HG03039 (cell line): ENCODE results near the gene RGS13.
"Not testable (repeated sequence)": the region's sequence is repeated elsewhere in the genome, so short reads cannot be mapped to it uniquely, and the experiment has no call there.

ENCODE experiments used
- ATAC-seq: cut with Tn5 transposase; IDR thresholded peaks from one replicate; pipeline ENCODE4 v1.9.1; 2021; ENCODE audit warnings: mild to moderate bottlenecking, moderate library complexity; ENCODE audit not compliant: unreplicated experiment

Gene RGS13

DNA sequence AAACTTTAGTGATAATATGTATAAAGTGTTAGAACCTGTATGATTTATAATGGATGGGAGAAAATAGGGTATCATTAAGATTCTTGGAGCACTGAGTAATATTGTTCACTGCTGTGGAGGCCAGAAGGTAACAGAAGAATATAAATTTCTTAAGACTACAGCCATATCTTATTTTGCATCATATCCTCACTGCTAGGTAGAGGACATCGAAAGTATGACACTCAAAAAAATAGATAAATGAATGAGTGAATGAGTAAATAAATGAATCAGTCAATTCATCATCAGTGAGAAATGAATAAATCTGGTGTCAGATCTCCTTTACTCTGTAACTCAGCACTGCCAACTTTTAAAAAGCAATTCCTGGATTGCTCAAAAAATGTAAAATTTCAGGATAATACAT is 33.2 kb downstream of the RGS13 start:
- no peak for ATAC-seq

DNA sequence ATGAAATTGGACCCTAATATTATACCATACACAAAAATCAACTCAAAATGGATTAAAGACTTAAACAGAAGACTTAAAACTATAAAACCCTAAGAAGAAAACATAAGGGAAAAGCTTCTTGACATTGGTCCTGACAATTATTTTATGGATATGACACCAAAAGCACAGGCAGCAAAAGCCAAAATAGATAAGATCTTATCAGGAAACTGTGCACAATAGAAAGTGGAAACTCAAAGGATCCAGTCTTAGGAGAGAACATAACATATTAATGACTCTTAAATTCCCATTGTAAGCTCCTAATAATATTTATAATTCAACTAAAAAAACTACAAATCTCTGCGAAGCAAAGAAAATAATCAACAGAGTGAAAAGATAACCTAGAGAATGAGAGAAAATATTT is 39.8 kb downstream of the RGS13 start:
- no peak for ATAC-seq

DNA sequence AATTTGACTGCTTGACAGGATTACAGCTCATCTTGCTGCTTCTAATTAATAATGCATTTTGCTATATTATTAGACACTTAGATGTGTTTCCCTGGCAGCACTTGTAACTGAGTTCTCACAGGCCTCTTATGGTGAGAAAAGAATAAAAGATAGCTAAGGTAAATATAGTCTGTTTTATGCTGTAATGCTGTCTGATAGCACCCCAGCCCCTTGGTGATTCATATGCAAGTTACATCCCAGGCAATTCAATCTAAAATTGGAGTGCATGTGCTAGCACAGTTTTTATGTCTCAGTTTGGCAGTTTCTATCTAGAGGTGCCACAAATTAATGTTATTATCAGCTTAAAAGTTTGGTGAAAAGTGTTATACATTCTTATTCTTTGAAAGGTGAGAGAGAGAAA is 42.2 kb downstream of the RGS13 start:
- no peak for ATAC-seq

DNA sequence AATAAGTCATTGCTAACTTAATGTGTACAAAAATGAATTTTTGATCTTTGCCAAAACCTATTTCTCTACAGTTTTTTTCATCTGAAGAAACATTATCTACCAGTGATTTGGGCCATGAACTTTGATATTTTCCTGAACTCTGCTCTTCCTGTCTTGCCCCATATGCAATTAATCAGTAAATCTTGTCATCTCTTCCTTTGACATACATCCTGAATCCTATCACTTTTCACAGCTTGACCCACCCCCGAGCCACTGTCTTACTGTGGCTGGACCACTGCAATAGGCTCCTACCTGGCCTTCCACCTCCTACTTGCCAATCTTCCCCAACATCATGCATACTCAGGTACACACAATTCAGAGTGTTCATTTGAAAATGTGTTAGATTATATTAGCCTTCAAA is 46.4 kb downstream of the RGS13 start:
- no peak for ATAC-seq

DNA sequence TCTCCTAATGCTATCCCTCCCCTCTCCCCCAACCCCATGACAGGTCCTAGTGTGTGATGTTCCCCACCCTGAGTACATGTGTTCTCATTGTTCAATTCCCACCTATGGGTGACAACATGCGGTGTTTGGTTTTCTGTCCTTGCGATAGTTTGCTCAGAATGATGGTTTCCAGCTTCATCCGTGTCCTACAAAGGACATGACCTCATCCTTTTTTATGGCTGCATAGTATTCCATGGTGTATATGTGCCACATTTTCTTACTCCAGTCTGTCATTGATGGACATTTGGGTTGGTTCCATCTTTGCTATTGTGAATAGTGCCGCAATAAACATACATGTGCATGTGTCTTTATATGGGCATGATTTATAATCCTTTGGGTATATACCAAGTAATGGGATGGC is 47.1 kb downstream of the RGS13 start:
- not testable (repeated sequence) for ATAC-seq

DNA sequence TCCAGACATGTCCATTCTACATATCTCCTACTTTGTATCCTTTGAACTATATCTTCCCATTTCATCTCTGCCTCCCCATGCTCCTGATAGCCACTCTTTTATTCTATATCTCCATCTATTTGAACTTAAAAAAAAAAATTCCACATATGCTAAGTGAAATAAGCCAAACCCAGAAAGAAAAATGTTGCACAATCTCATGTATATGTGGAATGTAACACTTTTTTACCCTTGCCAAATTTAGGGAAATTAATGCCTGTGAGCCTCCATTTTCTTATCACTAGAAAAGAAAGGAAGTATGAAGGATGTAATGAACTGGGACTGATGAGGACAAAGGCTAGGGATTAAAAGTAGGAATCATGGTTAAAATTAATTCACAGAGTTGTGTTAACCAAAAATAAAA is 53.5 kb downstream of the RGS13 start:
- no peak for ATAC-seq

DNA sequence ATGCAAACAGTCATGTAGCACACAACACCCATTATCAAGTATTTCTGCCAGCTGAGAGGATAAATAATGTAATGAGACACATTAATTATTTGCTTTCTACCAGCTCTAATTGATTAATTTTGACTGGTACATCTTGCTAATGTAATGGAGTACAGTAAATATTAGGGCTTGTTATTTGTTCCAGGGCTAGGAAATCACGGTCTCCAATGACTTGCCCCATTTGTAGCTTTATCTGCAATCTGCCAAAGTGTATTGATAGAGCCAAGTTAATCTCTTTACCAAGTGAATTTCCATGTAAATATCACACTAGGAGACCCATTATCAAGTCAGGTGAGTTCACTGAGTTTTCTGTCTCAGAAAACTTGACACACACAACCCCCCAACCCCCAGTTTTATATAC is 55.1 kb downstream of the RGS13 start:
- ATAC-seq = no peak

DNA sequence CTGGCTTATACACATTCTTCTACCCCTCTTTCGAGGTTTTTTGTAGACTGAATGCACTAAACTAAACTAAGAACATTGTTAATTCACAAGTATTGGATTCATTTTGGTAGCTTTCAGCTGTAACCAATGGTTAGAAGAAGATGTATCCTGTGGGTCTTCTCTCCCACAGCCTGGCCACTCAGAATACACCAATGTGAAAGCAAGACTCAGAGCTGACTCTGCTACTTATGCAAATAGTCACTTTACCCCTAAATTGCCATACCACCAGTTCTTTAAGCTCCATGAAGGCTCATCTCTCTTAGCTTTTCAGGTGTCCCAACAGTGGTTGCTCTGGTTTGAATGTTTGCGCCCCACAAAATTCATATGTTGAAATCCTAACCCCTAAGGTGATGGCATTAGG is 60.1 kb downstream of the RGS13 start:
- no peak for ATAC-seq

DNA sequence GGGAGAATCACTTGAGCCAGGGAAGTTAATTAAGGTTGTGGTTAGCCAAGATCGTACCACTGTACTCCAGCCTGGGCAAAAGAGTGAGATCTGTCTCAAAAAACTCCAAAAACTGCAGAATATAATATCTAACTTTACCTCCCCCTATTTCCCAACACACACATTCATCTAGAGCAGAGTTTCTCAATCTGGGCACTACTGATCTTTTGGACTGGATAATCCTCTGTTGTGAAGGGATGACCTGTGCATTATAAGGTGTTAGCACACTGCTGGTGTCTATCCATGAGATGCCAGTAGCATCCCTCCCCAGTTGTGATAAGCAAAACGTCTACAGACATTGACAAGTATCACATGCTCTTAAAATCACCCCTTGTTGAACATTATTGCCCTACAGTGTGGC is 61.8 kb downstream of the RGS13 start:
- no peak for ATAC-seq

DNA sequence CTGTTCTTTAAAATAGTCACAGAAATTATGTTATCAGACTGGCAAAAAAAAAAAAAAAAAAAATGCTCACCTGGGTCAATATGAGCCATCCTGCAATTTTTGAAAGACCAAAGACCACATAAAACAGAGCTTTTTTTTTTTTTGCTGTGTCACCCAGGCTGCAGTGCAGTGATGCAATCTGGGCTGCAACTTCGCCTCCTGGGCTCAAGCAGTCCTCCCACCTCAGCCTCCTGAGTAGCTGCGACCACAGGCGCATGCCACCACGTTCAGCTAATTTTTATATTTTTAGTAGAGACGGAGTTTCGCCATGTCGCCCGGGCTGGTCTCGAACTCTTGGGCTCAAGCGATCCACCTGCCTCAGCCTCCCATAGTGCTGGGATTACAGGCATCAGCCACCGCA is 62.8 kb downstream of the RGS13 start:
- ATAC-seq = no peak

DNA sequence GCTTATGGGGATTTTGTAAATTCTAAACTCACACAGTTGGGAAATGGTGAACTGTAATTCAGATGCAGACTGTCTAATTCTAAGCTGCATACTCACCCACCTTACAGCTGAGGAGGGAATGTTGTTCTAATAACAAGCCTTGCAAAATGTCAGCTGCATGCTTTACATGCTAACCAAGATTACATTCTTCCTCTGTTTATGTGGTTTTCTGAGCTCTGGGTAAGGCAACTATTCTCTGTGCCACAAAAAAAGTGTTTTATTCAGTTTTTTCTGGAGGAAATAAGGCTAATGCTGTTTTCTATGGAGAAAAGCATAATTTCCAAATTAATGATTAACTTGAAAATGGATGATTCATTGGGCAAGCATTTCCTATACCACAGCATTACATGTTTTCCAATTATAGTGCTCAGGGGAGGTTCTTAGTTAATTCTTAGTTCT is 64.9 kb downstream of the RGS13 start:
- no peak for ATAC-seq

DNA sequence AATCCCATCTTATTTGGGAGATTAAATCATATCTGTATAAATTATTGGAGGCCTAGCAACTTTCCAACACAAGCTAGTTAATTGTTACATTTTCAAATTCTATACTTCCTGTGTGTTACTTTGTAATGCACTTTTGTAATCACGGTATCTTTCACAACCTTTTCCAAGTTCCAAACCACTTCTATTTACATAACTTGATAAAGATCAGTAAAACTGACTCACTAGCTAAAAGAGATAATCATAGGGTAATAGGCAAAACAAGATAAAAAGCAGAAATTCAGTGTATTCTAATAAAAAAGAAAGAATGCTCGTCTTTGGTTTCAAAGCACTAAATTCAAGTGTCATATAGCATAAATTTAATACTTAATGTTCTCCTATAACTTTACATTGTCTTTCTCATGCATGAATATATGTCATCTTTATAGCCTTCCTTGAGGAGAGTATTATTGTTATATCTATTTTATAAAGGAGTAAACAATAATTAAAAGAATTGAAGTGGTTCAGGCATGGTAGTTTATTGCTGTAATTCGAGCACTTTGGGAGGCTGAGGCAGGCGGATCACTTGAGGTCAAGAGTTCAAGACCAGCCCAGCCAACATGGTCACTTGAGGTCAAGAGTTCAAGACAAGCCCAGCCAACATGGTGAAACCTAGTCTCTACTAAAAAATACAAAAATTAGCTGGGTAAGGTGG is 66.4 kb downstream of the RGS13 start:
- no peak for ATAC-seq

DNA sequence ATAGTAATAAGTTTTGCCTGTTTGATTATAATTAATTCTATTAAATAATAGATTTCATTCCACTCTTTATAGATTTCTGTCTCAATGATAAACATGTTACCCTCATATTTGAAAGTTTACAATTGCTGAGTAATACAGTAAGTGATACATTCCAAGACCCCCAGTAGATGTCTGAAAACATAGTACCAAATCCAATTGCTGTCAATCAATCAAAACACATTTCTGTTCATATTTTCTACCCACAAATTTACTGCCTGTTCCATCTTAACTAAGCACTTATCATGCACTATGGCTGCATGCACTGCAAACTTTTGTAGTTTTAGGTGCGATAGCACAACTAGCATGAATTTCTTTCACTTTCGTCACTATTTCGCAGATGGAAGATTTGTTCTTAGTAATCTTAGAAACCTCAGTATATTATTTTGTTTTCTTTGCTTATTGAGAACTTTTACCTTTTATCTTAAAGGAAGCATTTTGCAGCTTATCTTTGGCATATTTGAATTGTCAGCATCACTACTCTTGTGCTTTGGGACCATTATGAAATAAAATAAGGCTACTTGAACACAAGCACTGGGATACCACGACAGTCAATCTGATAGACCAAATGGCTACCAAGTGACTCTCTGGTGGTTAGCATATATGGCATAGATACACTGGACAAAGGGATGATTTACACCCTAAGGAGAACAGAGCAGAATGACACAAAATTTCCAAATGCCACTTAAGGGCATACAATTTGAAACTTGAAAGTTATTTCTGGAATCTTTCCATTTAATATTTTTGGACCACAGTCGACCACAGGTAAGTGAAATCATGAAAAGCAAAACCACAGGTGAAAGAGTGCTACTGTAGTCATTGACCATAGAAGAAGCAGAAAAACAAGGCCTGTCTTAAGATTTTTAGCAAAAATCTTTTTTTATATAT is 67.6 kb downstream of the RGS13 start:
- peak; percentile 73 for ATAC-seq

DNA sequence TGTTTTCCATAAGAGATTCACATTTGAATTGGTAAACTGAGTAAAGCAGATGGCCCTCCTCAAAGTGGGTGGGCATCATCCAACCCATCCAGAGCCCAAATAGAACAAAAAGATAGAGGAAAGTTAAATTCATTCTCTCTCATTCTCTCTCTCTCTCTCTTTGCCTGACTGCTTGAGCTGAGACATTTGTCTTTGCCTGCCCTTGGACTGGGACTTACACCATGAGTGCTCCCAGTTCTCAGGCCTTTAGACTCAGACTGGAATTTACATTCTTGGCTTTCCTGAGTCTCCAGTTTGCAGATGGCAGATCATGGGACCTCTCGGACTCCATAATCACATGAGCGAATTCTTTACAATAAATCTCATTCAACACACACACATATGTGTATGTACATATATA is 69.6 kb downstream of the RGS13 start:
- ATAC-seq = no peak

DNA sequence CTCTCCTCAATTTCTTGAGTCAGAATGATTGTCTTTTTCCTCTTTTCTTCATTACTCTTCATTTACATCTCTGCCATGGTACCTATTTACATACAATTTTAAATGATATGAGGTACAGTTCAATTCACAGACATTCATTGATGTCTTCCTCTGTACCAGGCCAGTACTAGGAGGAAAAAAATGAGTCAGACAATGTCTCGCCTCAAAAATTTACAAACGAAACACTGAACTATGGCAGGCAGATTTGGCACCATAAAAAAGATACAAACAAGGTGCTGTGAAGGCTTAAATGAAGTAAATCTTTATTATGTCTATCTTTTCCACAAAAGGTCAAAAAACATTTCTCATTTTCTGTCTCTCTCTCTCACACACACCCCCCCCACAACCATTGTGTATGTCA is 71.0 kb downstream of the RGS13 start:
- ATAC-seq = no peak

DNA sequence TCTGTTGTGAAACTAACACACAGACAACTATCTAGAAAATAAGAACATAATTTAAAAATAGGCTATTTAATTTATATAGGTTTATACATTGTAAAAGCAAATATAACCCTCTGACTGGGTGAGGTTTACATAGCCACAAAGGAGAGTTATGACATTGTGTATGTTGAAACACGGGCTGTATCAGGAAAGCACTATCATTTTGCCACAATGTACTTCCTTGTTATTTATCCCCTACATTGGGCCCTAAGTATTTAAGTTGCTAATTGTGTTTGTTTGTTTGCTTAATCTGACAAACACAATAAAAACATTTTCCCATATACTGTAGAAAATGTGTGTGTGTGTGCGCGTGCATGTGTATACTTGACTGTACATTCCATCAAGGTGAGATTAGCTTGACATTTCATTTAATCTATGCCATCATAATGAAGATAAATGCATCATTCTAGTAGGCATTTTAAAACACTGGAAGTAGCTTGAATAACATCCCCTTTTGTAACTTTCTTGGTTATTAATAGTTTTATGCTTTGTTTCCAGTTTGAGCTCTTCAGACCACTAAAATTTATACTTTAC is 72.1 kb downstream of the RGS13 start:
- no peak for ATAC-seq

DNA sequence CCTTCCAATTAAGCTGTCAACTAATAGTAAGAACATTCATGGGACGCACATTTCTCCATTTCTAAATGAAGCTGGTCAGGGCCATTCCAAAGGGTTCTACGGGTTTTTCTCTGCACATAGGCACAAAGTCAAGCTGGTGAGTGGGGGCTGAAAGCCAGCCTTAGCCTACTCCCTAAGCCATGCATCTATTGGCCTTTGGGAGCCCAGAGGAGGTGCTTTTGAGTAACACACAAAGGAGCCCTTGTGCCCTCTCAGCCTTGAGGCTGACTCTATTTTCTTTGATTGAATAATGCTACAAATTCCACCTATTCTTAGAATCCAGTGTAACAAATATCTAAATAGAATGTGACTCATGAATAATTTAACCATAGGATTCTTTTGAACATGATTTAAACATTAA is 73.6 kb downstream of the RGS13 start:
- no peak for ATAC-seq
